Lung (tissue), 12 donors: ENCODE measurements around the gene SPTBN1. TPM values are rescaled to one million over a fixed set of nuclear protein-coding genes. Genes with fewer than 3 reads are reported as not detected.

Source experiments
- ATAC-seq: fragments of 200-7000 bp; cut with Tn5 transposase; one replicate; pipeline ENCODE4 v1.9.1; 2020; ENCODE audit warnings: moderate number of reproducible peaks; ENCODE audit not compliant: insufficient read depth, low FRiP score
- DNase-seq, 3 donors: peaks; one replicate each; pipeline ENCODE4 v3.0.0-alpha.2; 2013 to 2017
- H3K27ac ChIP-seq, 2 donors: one replicate each; pipeline ENCODE4 v1.5.1; 2013; ENCODE audit warnings: mild to moderate bottlenecking in 2 of 2, moderate library complexity in 2 of 2, control low read depth in 1 of 2, inconsistent platforms in 1 of 2, low read depth in 1 of 2, low read length in 1 of 2
- H3K27me3 ChIP-seq, 3 donors: one replicate each; pipeline ENCODE4 v1.5.1; 2013; ENCODE audit warnings: low read length in 2 of 3; ENCODE audit not compliant: control insufficient read depth in 3 of 3, insufficient read depth in 3 of 3
- H3K36me3 ChIP-seq, 4 donors: one replicate each; pipeline ENCODE4 v1.5.1; 2013; ENCODE audit warnings: low read length in 4 of 4, mild to moderate bottlenecking in 1 of 4, moderate library complexity in 1 of 4; ENCODE audit not compliant: control insufficient read depth in 4 of 4, insufficient read depth in 4 of 4
- H3K4me1 ChIP-seq, 5 donors: one replicate each; pipeline ENCODE4 v1.5.1; 2013; ENCODE audit warnings: low read length in 5 of 5, mild to moderate bottlenecking in 2 of 5, moderate library complexity in 1 of 5; ENCODE audit not compliant: control insufficient read depth in 5 of 5, insufficient read depth in 5 of 5
- H3K4me3 ChIP-seq: one replicate; pipeline ENCODE4 v1.5.1; 2013; ENCODE audit warnings: mild to moderate bottlenecking, control low read depth, moderate library complexity
- H3K9ac ChIP-seq, 2 donors: one replicate each; pipeline ENCODE4 v1.5.1; 2013; ENCODE audit warnings: low read length in 2 of 2, control low read depth in 1 of 2; ENCODE audit not compliant: insufficient read depth in 1 of 2
- H3K9me3 ChIP-seq, 4 donors: one replicate each; pipeline ENCODE4 v1.5.1; 2013; ENCODE audit warnings: low read length in 3 of 4, mild to moderate bottlenecking in 1 of 4, moderate library complexity in 1 of 4; ENCODE audit not compliant: control insufficient read depth in 4 of 4, insufficient read depth in 3 of 4
- WGBS, 2 donors: extraction: QIAGEN DNeasy Blood & Tissue Kit; methylation state at CpG; one replicate each; pipeline ENCODE4 v1.1.7; 2013; 5-methylcytosine and 5-hydroxymethylcytosine counted together
- polyA plus RNA-seq, 2 donors: library from polyadenylated mRNA; stranded (reverse); fragments of 200-250 nt; gene quantifications; one replicate each; pipeline ENCODE4 v1.2.1, GENCODE V29; 2013
- total RNA-seq, 2 donors: library from RNA; depleted of rRNA in 1 of 2; stranded (reverse); fragments of >200 nt in 1 of 2; gene quantifications; one replicate each; pipeline ENCODE4 v1.2.1, GENCODE V29; 2014 to 2021
- TF ChIP-seq, protein P1 (sequence below): IDR thresholded peaks from 2 replicates; pipeline ENCODE4 v1.5.1; 2012; ENCODE audit warnings: mild to moderate bottlenecking; ENCODE audit errors: control extremely low read depth, extremely low read depth
- donor health status: control.
- donor health status: control.
- donor health status: Bipolar disorder and iron deficiency.
- donor health status: healthy.
- donor health status: DM: yes; HTN: yes; CAD: no.

The SPTBN1 gene
- total and polyA plus RNA-seq, 4 donors: 89.4 to 715 (median 275) TPM

GRCh38 chr2:54642677-54643430 is 186.7 kb downstream of the SPTBN1 start:
- peaks cover 32 to 79% (median 55%) of the 10 kb centered on the region in 4 donors for H3K36me3 ChIP-seq

DNA sequence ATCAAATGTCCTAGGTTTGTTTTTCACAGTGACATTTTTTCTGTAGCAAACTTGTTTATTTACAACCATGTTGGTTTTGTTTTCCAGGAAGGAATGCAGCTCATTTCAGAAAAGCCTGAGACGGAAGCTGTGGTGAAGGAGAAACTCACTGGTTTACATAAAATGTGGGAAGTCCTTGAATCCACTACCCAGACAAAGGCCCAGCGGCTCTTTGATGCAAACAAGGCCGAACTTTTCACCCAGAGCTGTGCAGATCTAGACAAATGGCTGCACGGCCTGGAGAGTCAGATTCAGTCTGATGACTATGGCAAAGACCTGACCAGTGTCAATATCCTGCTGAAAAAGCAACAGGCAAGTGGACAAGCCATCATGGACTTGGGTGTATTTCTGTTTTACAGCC is 188.1 kb downstream of the SPTBN1 start:
- TF ChIP-seq, protein P1, sequence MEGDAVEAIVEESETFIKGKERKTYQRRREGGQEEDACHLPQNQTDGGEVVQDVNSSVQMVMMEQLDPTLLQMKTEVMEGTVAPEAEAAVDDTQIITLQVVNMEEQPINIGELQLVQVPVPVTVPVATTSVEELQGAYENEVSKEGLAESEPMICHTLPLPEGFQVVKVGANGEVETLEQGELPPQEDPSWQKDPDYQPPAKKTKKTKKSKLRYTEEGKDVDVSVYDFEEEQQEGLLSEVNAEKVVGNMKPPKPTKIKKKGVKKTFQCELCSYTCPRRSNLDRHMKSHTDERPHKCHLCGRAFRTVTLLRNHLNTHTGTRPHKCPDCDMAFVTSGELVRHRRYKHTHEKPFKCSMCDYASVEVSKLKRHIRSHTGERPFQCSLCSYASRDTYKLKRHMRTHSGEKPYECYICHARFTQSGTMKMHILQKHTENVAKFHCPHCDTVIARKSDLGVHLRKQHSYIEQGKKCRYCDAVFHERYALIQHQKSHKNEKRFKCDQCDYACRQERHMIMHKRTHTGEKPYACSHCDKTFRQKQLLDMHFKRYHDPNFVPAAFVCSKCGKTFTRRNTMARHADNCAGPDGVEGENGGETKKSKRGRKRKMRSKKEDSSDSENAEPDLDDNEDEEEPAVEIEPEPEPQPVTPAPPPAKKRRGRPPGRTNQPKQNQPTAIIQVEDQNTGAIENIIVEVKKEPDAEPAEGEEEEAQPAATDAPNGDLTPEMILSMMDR: no peak
- no peak for DNase-seq
- Histone ChIP-seq H3K4me3 (no peak overlapping the region), H3K4me1 (peaks cover 1 to 20% (median 6%) of the 10 kb centered on the region in 5 donors), H3K36me3 (peaks cover 38 to 76% (median 58%) of the 10 kb centered on the region in 4 donors), H3K9me3 (no peaks in the 10 kb centered on the region), H3K9ac (no peak overlapping the region), H3K27ac (no peak overlapping the region), H3K27me3 (no peaks in the 10 kb centered on the region)
- ATAC-seq: no peak
- WGBS, 2 donors: 66 to 82% methylated on average over 4 of the region's 4 CpGs

More at GRCh38 chr2:54642677-54643430, 186.7 kb downstream of the SPTBN1 start:
- TF ChIP-seq, protein P1: no peak
- Histone ChIP-seq H3K9ac (no peak overlapping the region), H3K27me3 (no peaks in the 10 kb centered on the region), H3K9me3 (no peaks in the 10 kb centered on the region), H3K27ac (peak overlapping the region in 1 of 2 donors; percentile 38), H3K4me1 (peaks cover 8 to 32% (median 17%) of the 10 kb centered on the region in 5 donors), H3K4me3 (no peak overlapping the region)
- no peak for ATAC-seq
- DNase-seq: no peak
- WGBS, 2 donors: 78 to 82% methylated on average over 11 of the region's 11 CpGs

GRCh38 chr2:54646170-54646927 is 190.2 kb downstream of the SPTBN1 start:
- no peaks in the 10 kb centered on the region for H3K9me3 ChIP-seq
- no peak for DNase-seq
- H3K27ac ChIP-seq: peak overlapping the region in 1 of 2 donors; percentile 3
- H3K4me1 ChIP-seq: peaks cover 0 to 8% (median 0%) of the 10 kb centered on the region in 5 donors
- peaks cover 51 to 83% (median 69%) of the 10 kb centered on the region in 4 donors for H3K36me3 ChIP-seq
- TF ChIP-seq, protein P1: no peak
- ATAC-seq: no peak
- H3K4me3 ChIP-seq: no peak overlapping the region
- H3K9ac ChIP-seq: no peak overlapping the region
- H3K27me3 ChIP-seq: no peaks in the 10 kb centered on the region
- 94 to 96% methylated on average over 16 of the region's 16 CpGs for WGBS, 2 donors
